CD4-positive, alpha-beta T cell (primary cell): ENCODE measurements around the gene TCF21. TPM values are rescaled to one million over a fixed set of nuclear protein-coding genes. Genes with fewer than 3 reads are reported as not detected.

Experiments
- ATAC-seq: fragments of 200-7000 bp; cut with Tn5 transposase; one replicate; pipeline ENCODE4 v1.10.0; 2022; ENCODE audit warnings: mild to moderate bottlenecking; ENCODE audit not compliant: poor library complexity
- CTCF ChIA-PET: fragments of 350-600 bp; sonication (Branson Sonifier 250); formaldehyde crosslinking; loops from one replicate; lab custom pipeline; 2021; ENCODE audit warnings: antibody characterized with exemption, inconsistent platforms; lab: Charles Lee
- POLR2A ChIA-PET: fragments of 350-600 bp; sonication (Branson Sonifier 250); formaldehyde crosslinking; loops from one replicate; lab custom pipeline; 2021; ENCODE audit warnings: antibody characterized with exemption, inconsistent platforms; lab: Charles Lee
- DNase-seq, 14 experiments: peaks; one replicate each; pipeline ENCODE4 v3.0.0-alpha.2; 2013 to 2020; ENCODE audit warnings: mixed read lengths in 2 of 14
- H3K27ac ChIP-seq, 2 donors: one replicate each; pipeline versions ENCODE4 v1.5.1 to v1.7.0; 2013; ENCODE audit warnings: low read length in 2 of 2, low read depth in 1 of 2, mild to moderate bottlenecking in 1 of 2
- H3K27me3 ChIP-seq, 2 experiments: 1 replicate in 1 of 2; 2 replicates in 1 of 2; pipeline versions ENCODE4 v1.6.1 to v1.7.0; 2013; ENCODE audit warnings: low read length in 2 of 2, control low read depth in 1 of 2, mild to moderate bottlenecking in 1 of 2, moderate library complexity in 1 of 2; ENCODE audit not compliant: insufficient read depth in 2 of 2, control insufficient read depth in 1 of 2
- H3K36me3 ChIP-seq: one replicate; pipeline ENCODE4 v1.6.1; 2013; ENCODE audit warnings: low read length, control low read depth; ENCODE audit not compliant: insufficient read depth
- H3K4me1 ChIP-seq: one replicate; pipeline ENCODE4 v1.6.1; 2013; ENCODE audit warnings: low read length, control low read depth; ENCODE audit not compliant: insufficient read depth
- H3K4me3 ChIP-seq: one replicate; pipeline ENCODE4 v1.5.1; 2013; ENCODE audit warnings: mild to moderate bottlenecking, low read length, moderate library complexity
- H3K9me3 ChIP-seq, 2 experiments: 1 replicate in 1 of 2; 2 replicates in 1 of 2; pipeline versions ENCODE4 v1.6.1 to v1.7.0; 2013; ENCODE audit warnings: low read length in 2 of 2, mild to moderate bottlenecking in 2 of 2, control low read depth in 1 of 2, moderate library complexity in 1 of 2; ENCODE audit not compliant: control insufficient read depth in 1 of 2, insufficient read depth in 1 of 2
- H3K27ac Mint-ChIP-seq: one replicate; pipeline ENCODE4 v1.8.0; 2020; ENCODE audit warnings: mixed read lengths
- H3K27me3 Mint-ChIP-seq: one replicate; pipeline ENCODE4 v1.8.0; 2021; ENCODE audit warnings: mixed read lengths
- H3K36me3 Mint-ChIP-seq: one replicate; pipeline ENCODE4 v1.8.0; 2021; ENCODE audit warnings: low read depth, mixed read lengths
- H3K4me1 Mint-ChIP-seq: one replicate; pipeline ENCODE4 v1.8.0; 2021; ENCODE audit warnings: low read depth, mixed read lengths
- H3K4me3 Mint-ChIP-seq: one replicate; pipeline ENCODE4 v1.8.0; 2020; ENCODE audit warnings: mild to moderate bottlenecking, mixed read lengths
- H3K9me3 Mint-ChIP-seq: one replicate; pipeline ENCODE4 v1.8.0; 2020; ENCODE audit warnings: mixed read lengths
- intact Hi-C, 2 experiments: fragments of 100-400 bp; cut with DNase I in 1 of 2; cut with micrococcal nuclease in 1 of 2; formaldehyde crosslinking; loops; one replicate each; pipeline versions ENCODE4 v1.15.1 to v1.9.0; 2023 to 2025; cut with DNase I, micrococcal nuclease
- total RNA-seq, 174 experiments: library from RNA in 2 of 174; stranded (reverse) in 2 of 174; gene quantifications; one replicate each; pipeline ENCODE4 v1.2.3 and lab custom pipeline; 2021 to 2026
- TF ChIP-seq, protein P1 (sequence below): fragments of 200-600 bp; IDR thresholded peaks from one replicate; pipeline ENCODE4 v1.8.0; 2022; ENCODE audit warnings: antibody characterized with exemption, mild to moderate bottlenecking

The TCF21 gene
- total RNA-seq, 2 experiments from 2014 or later = not detected

DNA sequence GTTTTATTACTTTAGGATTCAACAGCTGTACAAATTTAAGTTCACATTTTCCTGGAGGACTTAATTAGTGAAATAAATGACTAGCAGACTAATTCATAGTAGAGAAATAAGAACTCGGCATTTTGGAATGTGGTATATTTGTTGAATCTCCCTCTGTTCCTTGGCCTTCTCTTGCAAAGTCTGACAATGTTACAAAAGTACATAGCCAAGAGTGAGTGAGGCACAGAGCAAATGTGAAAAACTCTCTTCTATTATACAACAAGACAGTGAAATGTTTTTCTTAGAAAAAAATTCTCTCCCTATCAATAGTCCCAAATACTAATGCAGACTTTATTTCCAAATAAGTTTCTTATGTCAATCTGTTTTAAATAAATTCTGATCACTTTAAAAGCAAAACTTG, 44.2 kb upstream of the TCF21 start:
- H3K4me1 Mint-ChIP-seq = no peaks in the 10 kb centered on the region
- no peak overlapping the region for H3K27ac Mint-ChIP-seq
- no peak overlapping the region for H3K4me3 Mint-ChIP-seq
- peaks cover 55% of the 10 kb centered on the region for H3K27me3 Mint-ChIP-seq
- no peaks in the 10 kb centered on the region for H3K36me3 Mint-ChIP-seq
- Histone ChIP-seq H3K4me1 (no peaks in the 10 kb centered on the region), H3K27me3 (peaks cover 0 to 25% of the 10 kb centered on the region in 2 experiments), H3K4me3 (no peak overlapping the region), H3K36me3 (no peaks in the 10 kb centered on the region), H3K9me3 (no peaks in the 10 kb centered on the region), H3K27ac (no peak overlapping the region)
- intact Hi-C loops = no loop called here
- DNase-seq (no peak), ATAC-seq (no peak)
- CTCF ChIA-PET = no interaction called here
- peaks cover 3% of the 10 kb centered on the region for H3K9me3 Mint-ChIP-seq
- TF ChIP-seq, protein P1, sequence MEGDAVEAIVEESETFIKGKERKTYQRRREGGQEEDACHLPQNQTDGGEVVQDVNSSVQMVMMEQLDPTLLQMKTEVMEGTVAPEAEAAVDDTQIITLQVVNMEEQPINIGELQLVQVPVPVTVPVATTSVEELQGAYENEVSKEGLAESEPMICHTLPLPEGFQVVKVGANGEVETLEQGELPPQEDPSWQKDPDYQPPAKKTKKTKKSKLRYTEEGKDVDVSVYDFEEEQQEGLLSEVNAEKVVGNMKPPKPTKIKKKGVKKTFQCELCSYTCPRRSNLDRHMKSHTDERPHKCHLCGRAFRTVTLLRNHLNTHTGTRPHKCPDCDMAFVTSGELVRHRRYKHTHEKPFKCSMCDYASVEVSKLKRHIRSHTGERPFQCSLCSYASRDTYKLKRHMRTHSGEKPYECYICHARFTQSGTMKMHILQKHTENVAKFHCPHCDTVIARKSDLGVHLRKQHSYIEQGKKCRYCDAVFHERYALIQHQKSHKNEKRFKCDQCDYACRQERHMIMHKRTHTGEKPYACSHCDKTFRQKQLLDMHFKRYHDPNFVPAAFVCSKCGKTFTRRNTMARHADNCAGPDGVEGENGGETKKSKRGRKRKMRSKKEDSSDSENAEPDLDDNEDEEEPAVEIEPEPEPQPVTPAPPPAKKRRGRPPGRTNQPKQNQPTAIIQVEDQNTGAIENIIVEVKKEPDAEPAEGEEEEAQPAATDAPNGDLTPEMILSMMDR = no peak
- POLR2A ChIA-PET = no interaction called here

DNA sequence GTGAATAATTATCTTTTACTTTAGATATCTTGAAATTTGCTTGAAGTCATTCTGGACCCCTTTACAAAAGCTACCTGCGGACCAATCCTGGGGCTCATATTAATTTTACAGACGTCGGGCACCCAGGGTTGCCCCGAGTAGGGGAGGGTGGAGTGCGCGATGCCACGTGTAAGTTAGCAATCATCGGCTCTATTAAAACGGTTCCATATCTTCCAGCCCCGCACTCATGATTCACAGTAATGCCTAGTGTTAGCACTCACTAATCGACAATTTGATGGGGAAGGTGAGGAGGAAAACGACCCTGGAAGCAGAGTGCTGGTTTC, 34.9 kb upstream of the TCF21 start:
- no peaks in the 10 kb centered on the region for H3K36me3 ChIP-seq
- ATAC-seq = no peak
- peaks cover 10% of the 10 kb centered on the region for H3K4me1 ChIP-seq
- H3K36me3 Mint-ChIP-seq = no peaks in the 10 kb centered on the region
- intact Hi-C loops = no loop called here
- peaks cover 83% of the 10 kb centered on the region for H3K27me3 Mint-ChIP-seq
- H3K9me3 ChIP-seq = peaks cover 5 to 6% of the 10 kb centered on the region in 2 experiments
- ChIA-PET POLR2A (no interaction called here), CTCF (no interaction called here)
- H3K9me3 Mint-ChIP-seq = peaks cover under 1% of the 10 kb centered on the region
- H3K4me3 ChIP-seq = no peak overlapping the region
- no peak for DNase-seq
- peaks cover 7% of the 10 kb centered on the region for H3K4me1 Mint-ChIP-seq
- peaks cover 21 to 47% of the 10 kb centered on the region in 2 experiments for H3K27me3 ChIP-seq
- TF ChIP-seq, protein P1 = no peak
- H3K27ac ChIP-seq = no peak overlapping the region
- H3K4me3 Mint-ChIP-seq = no peak overlapping the region
- no peak overlapping the region for H3K27ac Mint-ChIP-seq

DNA sequence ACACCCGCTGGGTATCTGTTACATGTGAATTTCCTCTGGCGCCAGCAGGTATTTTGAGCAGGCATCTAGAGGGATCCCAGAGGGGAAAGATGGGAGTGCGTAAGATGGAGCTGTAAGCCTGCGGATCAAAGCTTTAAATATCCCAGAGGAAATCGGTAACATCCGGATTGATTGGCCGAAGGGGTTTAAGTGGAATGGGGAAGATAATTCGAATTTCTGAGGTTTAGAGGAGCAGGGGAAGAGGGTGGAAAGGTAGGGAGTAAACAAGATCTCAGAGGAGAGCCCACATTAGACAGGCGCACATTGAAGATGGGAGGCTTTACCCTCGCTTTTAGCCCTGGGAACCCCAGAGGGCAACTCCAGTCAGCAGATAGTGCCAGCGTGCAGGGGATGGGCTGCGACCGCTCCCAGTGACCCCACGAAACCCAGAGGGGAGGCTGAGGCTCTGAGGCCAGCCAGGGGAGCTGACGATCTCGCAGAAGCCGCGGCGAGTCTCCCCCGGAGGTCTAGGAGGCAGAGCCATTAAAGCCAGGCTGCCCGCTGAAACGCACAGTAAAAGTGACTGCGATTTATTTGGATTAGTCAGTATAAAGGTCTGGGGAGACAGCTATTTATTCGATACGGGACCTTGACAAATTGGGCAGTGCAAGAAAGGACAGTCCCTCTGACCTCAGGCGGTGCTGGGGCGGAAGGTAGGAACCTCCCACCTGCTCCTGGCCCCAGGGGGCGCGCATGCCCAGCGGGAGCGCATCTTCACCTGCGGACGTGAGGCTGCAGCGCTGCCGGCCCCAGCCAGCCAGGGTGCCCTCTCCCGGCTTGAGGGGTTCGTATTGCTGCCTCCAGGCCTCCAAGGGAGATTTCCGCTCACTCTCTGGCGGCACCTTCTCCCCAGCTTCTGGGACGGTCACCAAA, 34.3 kb upstream of the TCF21 start:
- Histone ChIP-seq H3K4me3 (no peak overlapping the region), H3K36me3 (no peaks in the 10 kb centered on the region), H3K27me3 (peaks cover 21 to 47% of the 10 kb centered on the region in 2 experiments), H3K27ac (no peak overlapping the region), H3K4me1 (peaks cover 10% of the 10 kb centered on the region), H3K9me3 (peaks cover 5 to 6% of the 10 kb centered on the region in 2 experiments)
- H3K36me3 Mint-ChIP-seq = no peaks in the 10 kb centered on the region
- peaks cover 5% of the 10 kb centered on the region for H3K9me3 Mint-ChIP-seq
- intact Hi-C loops = no loop called here
- ATAC-seq (no peak), DNase-seq (no peak)
- peaks cover 86% of the 10 kb centered on the region for H3K27me3 Mint-ChIP-seq
- ChIA-PET POLR2A (no interaction called here), CTCF (no interaction called here)
- no peak overlapping the region for H3K27ac Mint-ChIP-seq
- no peak overlapping the region for H3K4me3 Mint-ChIP-seq
- peaks cover 7% of the 10 kb centered on the region for H3K4me1 Mint-ChIP-seq
- TF ChIP-seq, protein P1 = no peak
